AG08396 (cell line): ENCODE measurements around the gene DCST1.

ENCODE experiments used
- DNase-seq: peaks from one replicate; pipeline ENCODE4 v3.0.0; 2012; ENCODE audit warnings: low spot score, mixed read lengths

The DCST1 gene

DNA sequence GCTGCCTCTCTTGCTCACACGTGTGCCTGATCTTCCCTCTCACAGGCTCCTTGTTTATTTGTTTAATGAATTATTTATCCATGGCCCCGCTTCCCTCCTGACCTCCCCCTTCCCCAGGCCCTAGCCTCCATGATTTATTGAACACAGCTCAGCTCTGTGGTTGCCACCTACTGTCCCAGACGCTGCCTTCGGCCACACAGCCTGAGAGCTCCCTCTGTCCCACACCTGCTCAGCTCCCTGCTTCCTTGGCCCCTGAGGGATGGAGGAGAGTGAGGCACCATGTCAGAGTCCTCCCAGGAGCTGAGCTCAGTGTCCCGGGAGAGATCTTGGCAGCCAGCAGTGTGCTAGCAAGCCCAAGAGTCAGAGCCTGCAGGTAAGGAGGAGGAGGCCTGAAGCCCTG is 41.9 kb downstream of the DCST1 start:
- DNase-seq, result no peak

GRCh38 chr1:155076371-155076770 is 42.7 kb downstream of the DCST1 start:
- DNase-seq, result no peak

GRCh38 chr1:155077346-155077745 is 43.7 kb downstream of the DCST1 start:
- DNase-seq, result no peak

- no peak for DNase-seq
Measured at GRCh38 chr1:155077758-155078445, 44.3 kb downstream of the DCST1 start.

DNA sequence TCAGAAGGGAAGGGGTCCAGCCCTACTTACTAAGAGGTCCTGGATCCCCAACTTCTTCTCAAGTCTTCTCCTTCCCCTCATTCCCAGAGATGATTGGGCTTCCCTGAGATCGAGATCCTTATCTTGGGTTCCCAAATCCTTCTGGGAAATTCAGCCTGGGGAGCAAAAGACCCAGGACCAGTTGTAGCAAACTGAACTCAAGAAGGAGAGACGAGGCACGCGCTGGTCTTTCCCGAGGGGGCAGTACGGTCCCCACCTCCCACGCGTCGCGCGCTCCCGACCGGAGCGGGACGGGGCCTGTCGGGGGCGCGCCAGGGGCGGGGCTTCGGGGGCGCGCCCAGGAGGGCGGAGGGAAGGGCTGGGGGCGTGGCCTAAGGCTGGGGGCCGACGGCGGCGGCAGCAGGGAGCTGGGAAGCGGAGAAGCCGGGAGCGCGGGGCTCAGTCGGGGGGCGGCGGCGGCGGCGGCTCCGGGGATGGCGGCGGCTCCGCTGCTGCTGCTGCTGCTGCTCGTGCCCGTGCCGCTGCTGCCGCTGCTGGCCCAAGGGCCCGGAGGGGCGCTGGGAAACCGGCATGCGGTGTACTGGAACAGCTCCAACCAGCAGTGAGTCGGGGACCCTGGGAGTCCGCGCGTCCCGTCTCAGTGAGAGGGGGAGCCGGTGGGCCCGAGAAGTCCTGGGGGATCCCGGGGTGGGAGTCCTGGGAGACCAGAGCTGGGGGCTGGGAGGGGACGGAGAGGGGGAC is 45.0 kb downstream of the DCST1 start, which contains the start of gene EFNA3:
TSS of gene EFNA3 (plus strand) at position 369 of the 741 bp plus-strand sequence. CDS start at position 474, 105 bp downstream.
- DNase-seq, result peak; percentile 90

- no peak for DNase-seq
Measured at GRCh38 chr1:155079210-155079486, 45.5 kb downstream of the DCST1 start.

GRCh38 chr1:155079487-155080311 is 46.1 kb downstream of the DCST1 start:
- DNase-seq, result no peak

DNA sequence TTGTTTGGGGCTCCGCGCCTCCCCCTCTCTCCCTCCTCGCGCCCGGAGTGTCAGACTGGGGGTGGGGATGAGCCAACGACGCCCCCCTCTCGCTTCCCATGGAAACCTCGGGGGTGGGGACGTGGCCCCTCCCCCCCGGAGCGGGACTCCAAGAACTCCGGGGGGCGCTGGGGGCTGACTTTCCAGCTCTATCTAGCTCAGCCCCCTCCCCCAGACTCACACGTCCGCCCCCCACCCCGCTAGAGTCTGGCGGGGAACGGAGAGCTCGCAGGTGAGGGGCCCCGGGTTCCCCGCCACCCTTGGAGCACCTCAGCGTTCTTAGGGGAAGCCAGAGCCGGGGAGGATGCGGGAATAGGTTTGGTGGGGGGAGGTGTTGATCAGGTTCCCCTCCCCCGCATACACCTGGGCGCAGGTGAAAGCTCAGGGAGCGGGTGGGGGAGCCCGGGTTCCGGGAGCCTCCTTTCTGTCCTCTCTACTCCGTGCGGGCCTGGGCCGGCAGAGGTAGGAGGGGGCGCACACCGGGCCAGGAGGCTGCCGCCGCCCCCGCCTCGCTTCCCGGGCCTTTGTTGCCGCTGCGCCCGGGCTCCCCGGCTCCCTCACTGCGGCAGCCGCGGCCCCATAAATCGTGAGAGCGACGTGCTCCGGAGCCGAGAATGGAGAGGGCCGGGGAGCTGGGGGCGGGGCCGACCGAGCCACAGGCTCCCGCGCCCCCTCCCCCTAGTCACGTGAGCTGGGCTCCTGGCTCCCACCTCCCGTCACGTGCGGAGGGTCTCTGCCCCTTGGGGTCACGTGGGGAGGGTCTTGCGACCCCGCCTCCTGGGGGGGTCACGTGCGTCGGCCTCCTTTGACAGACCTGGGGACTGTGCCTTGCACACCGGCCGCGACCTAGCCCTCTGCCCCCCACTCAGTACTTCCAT is 46.9 kb downstream of the DCST1 start:
- no peak for DNase-seq

- no peak for DNase-seq
Measured at GRCh38 chr1:155081472-155082300, 48.1 kb downstream of the DCST1 start.

DNA sequence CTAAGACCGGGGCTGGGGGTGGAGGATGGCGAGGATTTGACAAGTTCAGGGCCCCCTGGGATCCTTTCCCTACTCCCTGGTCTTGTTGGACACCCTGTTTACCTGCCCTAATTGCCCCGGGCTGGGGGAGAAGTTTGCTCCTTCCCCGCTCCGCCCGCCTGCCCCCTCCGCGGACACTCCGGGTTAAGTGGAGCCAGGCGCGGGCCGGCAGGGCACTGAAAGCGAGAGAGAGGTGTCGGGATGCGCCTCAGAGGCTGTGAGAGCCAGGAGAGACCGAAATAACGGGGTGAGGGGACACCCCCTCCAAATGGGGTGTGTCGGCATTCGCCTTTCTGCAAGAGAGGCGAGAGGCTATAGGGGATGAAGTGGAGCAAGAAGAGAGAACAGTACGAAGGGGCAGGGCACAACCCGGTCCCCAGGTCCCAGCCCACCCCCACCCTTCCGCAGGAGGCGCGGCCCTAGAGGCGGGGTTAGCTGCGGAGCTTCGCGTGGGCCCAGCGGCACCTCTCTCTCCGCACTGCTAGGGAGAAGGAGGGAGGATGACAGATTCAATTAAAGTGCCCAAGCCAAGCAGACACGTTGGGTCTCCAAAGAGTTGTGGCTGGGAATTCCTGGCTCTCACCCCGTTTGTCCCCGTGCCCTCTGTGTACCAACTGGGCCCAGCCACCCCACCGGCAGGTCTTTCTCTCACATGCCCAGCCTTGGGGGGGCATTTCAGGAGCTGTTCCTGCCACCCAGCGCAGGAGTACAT is 48.9 kb downstream of the DCST1 start:
- no peak for DNase-seq

DNA sequence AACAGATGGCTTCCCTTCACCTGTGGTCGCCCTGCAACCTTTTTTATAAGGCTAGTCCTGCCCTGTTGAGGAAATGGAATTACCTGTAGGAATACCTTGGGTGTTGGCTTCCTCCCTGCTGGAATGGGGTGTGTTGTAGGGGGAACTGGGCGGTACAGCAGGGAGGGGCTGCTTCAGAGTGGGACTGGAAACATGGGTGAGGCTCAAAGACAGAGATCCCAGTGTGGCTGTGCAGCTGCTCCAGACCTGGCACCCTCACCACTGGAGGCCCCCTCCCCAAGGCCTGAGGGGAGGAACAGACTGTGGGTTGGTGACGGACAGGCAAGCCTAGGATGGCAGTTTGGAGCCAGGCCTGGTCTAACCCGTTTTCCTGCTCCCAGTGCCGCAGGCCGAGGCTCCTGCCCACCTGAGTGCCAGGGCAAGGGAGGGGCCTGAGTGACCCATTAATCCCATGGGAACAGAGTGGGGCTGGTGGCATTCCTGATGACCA is 49.5 kb downstream of the DCST1 start:
- no peak for DNase-seq

DNA sequence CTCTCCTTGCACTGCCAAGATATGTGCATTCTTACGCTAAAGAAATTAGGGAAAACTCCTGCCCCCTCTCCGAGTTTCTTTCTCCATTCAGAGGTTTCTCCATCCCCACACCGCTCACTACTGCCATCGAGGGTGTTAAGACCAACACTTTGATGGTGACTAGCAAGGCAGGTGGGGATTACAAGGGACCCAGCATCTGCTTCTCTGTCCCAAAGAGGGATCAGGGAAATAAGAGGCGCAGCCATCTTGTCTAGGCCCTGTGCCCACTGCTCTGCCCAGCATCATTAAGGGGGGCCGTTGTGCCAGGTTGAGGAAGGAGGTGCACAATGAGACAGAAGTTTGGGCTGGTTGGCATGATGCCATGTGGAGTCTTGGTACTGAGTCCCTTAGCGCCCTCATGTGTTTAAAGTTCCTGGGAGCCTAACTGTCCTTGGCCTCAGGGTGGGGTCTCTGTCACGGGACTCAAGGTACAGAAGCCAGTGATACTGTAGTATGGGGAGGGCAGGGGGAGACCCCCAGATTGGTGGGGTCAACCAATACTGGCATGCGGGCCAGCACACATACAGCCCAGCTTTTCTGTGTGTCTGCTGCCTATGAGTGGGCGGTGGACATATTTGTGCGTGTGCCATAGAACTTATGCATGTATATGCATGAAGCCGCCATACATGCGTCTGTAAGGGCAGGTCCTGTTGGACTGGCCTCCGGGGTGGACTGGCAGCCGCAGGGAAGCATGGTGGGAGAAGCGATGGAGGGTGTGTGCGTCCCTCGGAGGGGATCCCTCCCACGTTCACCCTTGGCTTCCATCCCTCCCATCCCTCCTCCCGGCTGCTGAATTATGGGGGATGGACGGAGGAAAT is 50.5 kb downstream of the DCST1 start:
- DNase-seq, result no peak

- peak; percentile 98 for DNase-seq
Measured at GRCh38 chr1:155084722-155085503, 51.3 kb downstream of the DCST1 start.

DNA sequence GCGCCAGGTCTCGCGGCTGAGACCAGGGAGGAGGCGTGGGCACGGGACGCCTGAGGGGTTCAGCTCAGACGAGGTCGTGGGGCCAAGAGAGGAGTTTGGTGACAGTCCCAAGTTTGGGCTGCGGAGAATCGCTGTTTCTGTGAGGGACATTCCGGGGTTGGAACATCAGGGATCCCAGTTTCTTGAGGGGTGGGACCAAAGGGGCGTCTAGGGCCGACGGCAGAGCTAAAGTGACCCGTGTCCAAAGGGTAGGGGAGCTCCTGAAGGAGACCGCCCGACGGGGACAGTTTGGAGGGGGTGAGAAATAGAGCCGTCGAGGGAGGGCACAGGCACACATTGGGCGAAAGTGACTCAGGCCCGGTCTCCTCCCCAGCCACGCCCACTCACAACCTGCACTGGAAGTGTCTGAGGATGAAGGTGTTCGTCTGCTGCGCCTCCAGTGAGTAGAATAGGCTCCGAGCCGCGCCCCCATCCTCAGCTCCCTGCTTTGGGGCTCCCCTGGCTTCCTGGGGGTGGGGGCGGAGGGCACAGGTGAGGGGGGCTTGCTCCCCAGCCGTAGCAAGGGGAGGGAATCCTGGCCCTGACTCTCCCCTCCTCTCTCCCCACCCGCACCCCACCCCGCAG is 52.0 kb downstream of the DCST1 start:
- peak; percentile 62 for DNase-seq

GRCh38 chr1:155086128-155086741 is 52.6 kb downstream of the DCST1 start:
- peak; percentile 82 for DNase-seq

DNA sequence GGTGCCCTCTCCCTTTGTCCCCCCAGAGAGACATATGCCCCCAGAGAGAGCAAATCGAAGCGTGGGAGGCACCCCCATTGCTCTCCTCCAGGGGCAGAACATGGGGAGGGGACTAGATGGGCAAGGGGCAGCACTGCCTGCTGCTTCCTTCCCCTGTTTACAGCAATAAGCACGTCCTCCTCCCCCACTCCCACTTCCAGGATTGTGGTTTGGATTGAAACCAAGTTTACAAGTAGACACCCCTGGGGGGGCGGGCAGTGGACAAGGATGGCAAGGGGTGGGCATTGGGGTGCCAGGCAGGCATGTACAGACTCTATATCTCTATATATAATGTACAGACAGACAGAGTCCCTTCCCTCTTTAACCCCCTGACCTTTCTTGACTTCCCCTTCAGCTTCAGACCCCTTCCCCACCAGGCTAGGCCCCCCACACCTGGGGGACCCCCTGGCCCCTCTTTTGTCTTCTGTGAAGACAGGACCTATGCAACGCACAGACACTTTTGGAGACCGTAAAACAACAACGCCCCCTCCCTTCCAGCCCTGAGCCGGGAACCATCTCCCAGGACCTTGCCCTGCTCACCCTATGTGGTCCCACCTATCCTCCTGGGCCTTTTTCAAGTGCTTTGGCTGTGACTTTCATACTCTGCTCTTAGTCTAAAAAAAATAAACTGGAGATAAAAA is 53.4 kb downstream of the DCST1 start:
- no peak for DNase-seq
